H1 (cell line): ENCODE measurements around the gene TTC4. TPM values are rescaled to one million over a fixed set of nuclear protein-coding genes. Genes with fewer than 3 reads are reported as not detected.

ENCODE experiments used
- BCL11A ChIP-seq, 2 experiments: IDR thresholded peaks; one replicate each; pipeline ENCODE4 v1.6.1; 2011; ENCODE audit warnings: low read depth in 2 of 2, low read length in 2 of 2, mild to moderate bottlenecking in 2 of 2
- polyA plus RNA-seq, 7 experiments: library from polyadenylated mRNA; depleted of rRNA in 3 of 7; stranded (reverse) in 5 of 7; unstranded in 2 of 7; fragments of >200 nt in 5 of 7; fragments of 200-250 nt in 2 of 7; gene quantifications; 1 replicate in 5 of 7; 2 replicates in 1 of 7; 4 replicates in 1 of 7; pipeline versions ENCODE4 v1.2.1 to v1.2.3, GENCODE V29; 2011 to 2013; ENCODE audit warnings: missing spikeins in 2 of 7, mixed read lengths in 2 of 7
- total RNA-seq: library from RNA; stranded (reverse); fragmentation: NEBNext Ultra II Directional; extraction: Animal tissue kit (Norgen Biotek cat#: 25700); gene quantifications from 2 replicates; pipeline ENCODE4 v1.2.1, GENCODE V29; 2021

Gene TTC4
- total and polyA plus RNA-seq, 2 of the 8 experiments (the other 6 are each of a cell fraction or from before 2014, with no cell fraction given): 21.0 to 25.1 TPM

DNA sequence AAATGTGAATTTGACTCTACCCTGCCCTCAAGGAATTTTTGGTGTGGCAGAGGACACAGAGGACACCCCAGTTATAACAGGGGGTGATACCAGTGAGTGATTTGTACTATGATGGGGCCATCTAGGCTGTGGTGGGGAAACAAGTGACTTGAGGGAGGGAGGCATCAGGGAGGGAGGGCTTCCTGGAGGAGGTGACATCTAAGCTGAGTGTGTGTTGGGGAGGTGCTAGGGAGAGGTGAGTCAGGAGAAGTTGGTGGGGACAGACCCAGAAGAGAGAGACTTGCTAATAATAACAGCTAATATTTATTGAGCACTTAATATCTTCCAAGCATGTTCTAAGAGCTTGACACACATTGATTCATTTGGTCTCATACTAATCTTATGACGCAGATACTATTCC, 19.9 kb upstream of the TTC4 start (continued):
- TF ChIP-seq BCL11A (IDR thresholded peaks at IDR 0.05; ENCODE audit: low read depth in 2 of 2, low read length in 2 of 2): no peak
- TF ChIP-seq, all 59 proteins: peak for 0
